ENCODE results near the gene NUAK2.
A peak's percentile ranks its signal among the peaks of the same experiment; 100 is the strongest.
"Not testable (repeated sequence)": the region's sequence is repeated elsewhere in the genome, so short reads cannot be mapped to it uniquely, and the experiment has no call there.

Gene NUAK2

GRCh38 chr1:205294175-205294917 lies 27.2 kb downstream of the NUAK2 start:
- peak; percentile 81 for FAIRE-seq

- FAIRE-seq: no peak
Measured at GRCh38 chr1:205293350-205294074, 28.0 kb downstream of the NUAK2 start.

GRCh38 chr1:205291596-205291995 lies 29.9 kb downstream of the NUAK2 start:
- FAIRE-seq: no peak

- FAIRE-seq: no peak
Measured at GRCh38 chr1:205287767-205288559, 33.6 kb downstream of the NUAK2 start.

GRCh38 chr1:205287076-205287475 lies 34.5 kb downstream of the NUAK2 start:
- no peak for FAIRE-seq

- no peak for FAIRE-seq
Measured at GRCh38 chr1:205286335-205286950, 35.1 kb downstream of the NUAK2 start.

GRCh38 chr1:205285381-205286101 lies 36.0 kb downstream of the NUAK2 start:
- FAIRE-seq: no peak

- no peak for FAIRE-seq
Measured at GRCh38 chr1:205284420-205285144, 37.0 kb downstream of the NUAK2 start.

GRCh38 chr1:205283270-205284147 lies 38.0 kb downstream of the NUAK2 start:
- FAIRE-seq: no peak

GRCh38 chr1:205280666-205281395 lies 40.7 kb downstream of the NUAK2 start:
- FAIRE-seq: not testable (repeated sequence)

GRCh38 chr1:205279986-205280385 lies 41.6 kb downstream of the NUAK2 start:
- FAIRE-seq: no peak

GRCh38 chr1:205276689-205277065 lies 44.9 kb downstream of the NUAK2 start:
- FAIRE-seq: no peak

- no peak for FAIRE-seq
Measured at GRCh38 chr1:205275916-205276688, 45.4 kb downstream of the NUAK2 start.

- FAIRE-seq: no peak
Measured at GRCh38 chr1:205275133-205275532, 46.4 kb downstream of the NUAK2 start.

- FAIRE-seq: no peak
Measured at GRCh38 chr1:205274041-205274691, 47.4 kb downstream of the NUAK2 start.

GRCh38 chr1:205273551-205273982 lies 48.0 kb downstream of the NUAK2 start:
- peak; percentile 95 for FAIRE-seq

GRCh38 chr1:205272536-205272935 lies 49.0 kb downstream of the NUAK2 start:
- no peak for FAIRE-seq

- no peak for FAIRE-seq
Measured at GRCh38 chr1:205271745-205272144, 49.8 kb downstream of the NUAK2 start.

GRCh38 chr1:205271277-205271676 lies 50.3 kb downstream of the NUAK2 start:
- FAIRE-seq: no peak
